AG09309 (cell line): Measurements from ENCODE around the gene ZNF76.

Source experiments
- DNase-seq: peaks from one replicate; pipeline ENCODE4 v3.0.0-alpha.2; 2010; ENCODE audit warnings: low read depth
- H3K4me3 ChIP-seq: 2 replicates; pipeline ENCODE4 v1.5.1; 2011; ENCODE audit warnings: mild to moderate bottlenecking, low read depth, low read length, moderate library complexity; ENCODE audit not compliant: control insufficient read depth
- TF ChIP-seq, protein P1 (sequence below): IDR thresholded peaks from 2 replicates; pipeline ENCODE4 v1.5.1; 2011; ENCODE audit warnings: mild to moderate bottlenecking, low read depth, low read length, inconsistent platforms; ENCODE audit not compliant: insufficient read depth, control insufficient read depth; ENCODE audit errors: missing control alignments

The ZNF76 gene

DNA sequence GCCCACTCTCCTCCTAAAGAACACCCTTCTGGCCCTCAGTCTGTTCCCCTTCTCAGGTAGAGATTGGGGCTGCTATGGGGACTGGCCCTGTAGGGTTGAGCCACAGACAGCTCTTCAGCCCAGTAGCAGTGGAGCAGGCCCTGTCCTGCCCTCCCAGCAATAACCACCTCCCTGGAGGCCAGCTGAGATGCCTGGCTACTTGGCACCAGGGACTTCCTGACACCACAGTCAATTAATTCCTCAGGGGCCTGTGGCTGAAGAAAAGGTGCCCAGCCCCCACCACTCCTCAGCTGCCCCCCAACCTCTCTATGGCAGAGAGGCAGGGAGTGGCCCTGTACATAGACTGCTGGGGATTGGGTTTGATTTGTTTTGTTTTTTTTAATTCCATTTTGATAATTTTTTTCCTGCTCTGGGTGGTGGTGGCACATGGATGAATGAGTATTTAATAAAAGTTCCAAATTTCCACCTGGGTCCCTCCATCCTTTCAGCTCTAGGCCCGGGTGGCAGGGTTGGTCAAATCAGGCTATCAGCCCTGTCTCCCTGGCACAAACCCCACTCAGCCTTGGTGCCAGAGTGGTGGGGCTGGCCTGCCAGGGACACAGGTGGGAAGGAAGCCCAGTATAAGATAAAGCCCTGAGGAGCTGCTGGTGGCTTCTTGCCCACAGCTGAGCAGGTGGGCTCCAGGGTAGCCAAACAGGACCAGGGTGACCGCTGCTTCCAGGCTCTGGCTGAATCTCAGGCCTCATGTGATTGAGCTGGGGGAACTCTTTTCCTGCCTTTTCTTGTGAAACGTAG lies 36.2 kb downstream of the ZNF76 start:
- H3K4me3 ChIP-seq, result no peak overlapping the region
- TF ChIP-seq, protein P1, sequence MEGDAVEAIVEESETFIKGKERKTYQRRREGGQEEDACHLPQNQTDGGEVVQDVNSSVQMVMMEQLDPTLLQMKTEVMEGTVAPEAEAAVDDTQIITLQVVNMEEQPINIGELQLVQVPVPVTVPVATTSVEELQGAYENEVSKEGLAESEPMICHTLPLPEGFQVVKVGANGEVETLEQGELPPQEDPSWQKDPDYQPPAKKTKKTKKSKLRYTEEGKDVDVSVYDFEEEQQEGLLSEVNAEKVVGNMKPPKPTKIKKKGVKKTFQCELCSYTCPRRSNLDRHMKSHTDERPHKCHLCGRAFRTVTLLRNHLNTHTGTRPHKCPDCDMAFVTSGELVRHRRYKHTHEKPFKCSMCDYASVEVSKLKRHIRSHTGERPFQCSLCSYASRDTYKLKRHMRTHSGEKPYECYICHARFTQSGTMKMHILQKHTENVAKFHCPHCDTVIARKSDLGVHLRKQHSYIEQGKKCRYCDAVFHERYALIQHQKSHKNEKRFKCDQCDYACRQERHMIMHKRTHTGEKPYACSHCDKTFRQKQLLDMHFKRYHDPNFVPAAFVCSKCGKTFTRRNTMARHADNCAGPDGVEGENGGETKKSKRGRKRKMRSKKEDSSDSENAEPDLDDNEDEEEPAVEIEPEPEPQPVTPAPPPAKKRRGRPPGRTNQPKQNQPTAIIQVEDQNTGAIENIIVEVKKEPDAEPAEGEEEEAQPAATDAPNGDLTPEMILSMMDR, result no peak
- no peak for DNase-seq

DNA sequence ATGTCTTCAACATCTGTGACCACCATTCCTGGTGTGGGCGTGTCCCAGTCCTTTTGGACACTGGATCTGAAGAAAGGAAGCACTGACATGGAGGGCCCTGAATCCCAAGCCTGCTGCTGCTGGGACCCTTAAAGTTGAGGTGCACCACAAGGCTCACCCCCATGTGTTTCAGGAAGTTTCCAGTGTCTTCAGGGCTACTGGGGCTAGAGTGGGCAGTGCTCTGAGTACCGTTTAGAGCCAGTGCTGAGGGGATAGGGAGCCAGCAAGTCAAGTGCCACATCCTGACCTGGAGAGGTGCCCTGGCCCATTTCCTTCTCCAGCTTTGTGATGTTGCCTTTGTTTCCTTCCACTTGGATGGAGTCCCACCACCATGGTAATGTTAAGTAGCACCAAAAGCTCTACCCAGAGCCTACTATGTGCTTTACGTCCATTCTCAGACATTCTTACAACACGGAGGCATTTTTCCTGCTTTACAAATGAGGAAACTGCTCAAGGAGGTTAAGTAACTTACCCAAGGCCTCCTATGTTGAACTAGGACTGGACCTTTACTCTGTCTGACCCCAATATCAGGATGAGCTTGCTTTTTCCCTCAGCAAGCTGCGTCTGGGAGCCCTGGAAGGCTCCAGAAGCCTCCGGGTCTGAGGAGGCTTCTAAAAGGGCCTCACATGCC lies 37.5 kb downstream of the ZNF76 start:
- no peak for DNase-seq
- no peak overlapping the region for H3K4me3 ChIP-seq
- TF ChIP-seq, protein P1, result no peak

DNA sequence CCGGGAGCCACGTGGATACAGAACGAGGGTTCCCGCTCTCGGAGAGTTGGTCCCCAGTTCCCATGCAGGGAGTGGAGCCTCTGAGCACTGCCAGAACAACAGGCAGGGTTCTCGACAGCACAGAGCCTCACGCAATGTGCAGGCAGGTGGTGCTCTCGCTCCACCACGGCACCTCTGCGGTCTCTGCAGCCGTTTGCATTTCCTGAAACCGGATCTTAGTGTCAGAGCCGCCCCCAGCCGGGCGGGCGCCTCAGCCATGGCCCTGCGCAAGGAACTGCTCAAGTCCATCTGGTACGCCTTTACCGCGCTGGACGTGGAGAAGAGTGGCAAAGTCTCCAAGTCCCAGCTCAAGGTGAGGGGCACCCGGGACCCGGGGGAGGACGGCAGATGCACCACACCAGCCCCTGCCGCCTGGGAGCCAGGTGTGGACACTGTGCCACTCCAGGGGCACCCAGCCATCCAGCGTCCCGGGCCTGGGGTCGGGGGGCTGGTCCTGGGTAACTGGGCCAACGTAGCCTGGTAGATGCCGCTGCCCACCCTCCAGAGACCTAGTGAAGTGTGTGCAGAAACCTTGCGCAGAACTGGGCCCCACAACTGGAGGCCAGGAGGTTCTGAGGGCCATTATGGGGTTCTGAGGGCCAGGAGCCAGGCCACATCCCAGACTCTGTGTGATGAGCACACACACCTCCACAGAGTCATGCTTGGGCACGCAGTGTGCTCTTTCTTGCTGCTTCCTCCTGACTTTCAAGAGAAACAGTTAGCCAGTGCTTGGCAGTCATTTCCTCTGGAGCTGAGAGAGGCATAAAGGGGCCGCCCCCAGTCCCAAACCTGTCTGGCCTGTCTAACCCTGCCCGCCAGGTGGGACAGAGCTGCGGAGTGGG lies 38.3 kb downstream of the ZNF76 start, which contains the start of gene DEF6:
DEF6 (plus strand) TSS at position 218 of the 881 bp plus-strand sequence; CDS start at position 257, 39 bp downstream.
- TF ChIP-seq, protein P1, result peak; percentile 70
- H3K4me3 ChIP-seq, result peak within 1 kb of the TSS; percentile 29
- peak; percentile 27 for DNase-seq

DNA sequence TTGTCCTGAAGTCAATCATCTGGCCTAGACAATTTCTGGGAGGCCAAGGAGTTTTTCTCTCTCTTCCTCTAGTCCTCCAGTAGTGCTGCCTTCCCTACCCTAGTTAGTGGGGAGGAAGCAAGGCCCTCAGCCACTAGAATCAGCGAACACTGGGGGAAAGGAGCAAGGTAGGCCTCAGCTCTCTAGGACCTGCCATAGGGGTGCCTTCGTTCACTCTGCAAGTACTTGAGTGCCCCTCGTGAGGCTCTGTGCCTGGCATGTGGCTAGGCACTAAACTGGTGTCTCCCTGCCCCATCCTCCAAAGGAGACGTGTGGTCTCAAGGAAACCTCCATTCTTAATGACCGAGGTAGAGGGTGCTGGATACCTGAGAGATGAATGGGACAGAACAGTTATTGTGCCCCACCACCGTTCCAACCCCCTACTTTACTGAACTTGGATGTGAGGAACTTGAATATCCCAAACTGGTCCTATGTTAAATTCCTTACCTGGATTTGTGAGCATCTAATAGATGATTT lies 39.1 kb downstream of the ZNF76 start:
- TF ChIP-seq, protein P1, result no peak
- no peak overlapping the region for H3K4me3 ChIP-seq
- no peak for DNase-seq

DNA sequence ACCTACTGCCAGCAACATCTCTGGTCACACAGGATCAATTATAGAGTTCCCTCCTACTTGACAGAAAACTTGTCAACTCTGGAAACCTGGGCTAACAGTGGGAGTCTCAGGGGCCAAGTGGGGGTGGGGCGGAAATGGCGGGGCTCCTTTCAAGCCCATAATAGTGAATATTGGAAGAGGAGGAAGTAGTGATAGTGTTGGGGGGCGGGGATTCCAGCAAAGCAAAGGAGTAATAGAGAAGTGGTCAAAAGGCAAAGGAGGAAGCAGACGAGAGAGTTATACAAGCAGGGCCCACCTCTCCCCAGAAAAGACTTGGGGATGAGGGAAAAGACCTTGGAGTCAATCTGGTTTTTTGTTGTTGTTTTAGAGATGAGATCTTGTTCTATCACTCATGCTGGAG lies 40.1 kb downstream of the ZNF76 start:
- no peak overlapping the region for H3K4me3 ChIP-seq
- no peak for DNase-seq
- TF ChIP-seq, protein P1, result no peak

DNA sequence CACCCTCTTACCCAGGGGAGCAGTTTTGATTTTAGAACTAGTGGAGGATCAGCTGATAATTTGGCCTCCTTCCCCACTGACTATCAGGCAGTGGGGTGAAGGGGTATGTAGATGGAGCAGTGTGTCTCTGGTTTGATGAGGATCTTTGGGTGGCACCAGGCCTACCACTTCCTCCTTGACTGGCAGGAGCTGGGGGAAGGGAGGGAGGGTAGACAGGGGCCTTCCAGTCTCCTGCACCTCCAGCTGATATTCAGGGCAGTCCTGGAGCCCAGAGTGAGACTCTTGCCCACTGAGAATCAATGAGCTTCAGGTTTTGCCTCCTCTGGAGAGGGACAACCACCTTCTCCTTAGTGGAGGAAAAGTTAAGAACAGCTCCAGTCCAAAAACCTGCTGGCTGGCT lies 41.3 kb downstream of the ZNF76 start:
- TF ChIP-seq, protein P1, result no peak
- DNase-seq, result no peak
- H3K4me3 ChIP-seq, result no peak overlapping the region
